Tibial nerve (tissue), 4 donors: ENCODE measurements around the gene ATP8B2. TPM values are rescaled to one million over a fixed set of nuclear protein-coding genes. Genes with fewer than 3 reads are reported as not detected.

Experiments used
- DNase-seq, 2 donors: peaks; one replicate each; pipeline ENCODE4 v3.0.0-alpha.2; 2019; ENCODE audit warnings: low spot score in 2 of 2
- H3K27ac ChIP-seq, 4 donors: fragments of 200-600 bp; sonication (generic) in 3 of 4; one replicate each; pipeline ENCODE4 v1.5.1; 2017 to 2019; ENCODE audit warnings: mild to moderate bottlenecking in 1 of 4
- H3K27me3 ChIP-seq, 2 donors: fragments of 200-600 bp; sonication (generic) in 1 of 2; one replicate each; pipeline versions ENCODE4 v1.5.1 to v1.6.0; 2017 to 2019
- H3K36me3 ChIP-seq, 3 donors: fragments of 200-600 bp; sonication (generic); one replicate each; pipeline ENCODE4 v1.5.1; 2018 to 2019
- H3K4me1 ChIP-seq, 4 donors: fragments of 200-600 bp; sonication (generic) in 3 of 4; one replicate each; pipeline ENCODE4 v1.5.1; 2017 to 2019
- H3K4me3 ChIP-seq, 4 donors: fragments of 200-600 bp; sonication (generic) in 3 of 4; one replicate each; pipeline ENCODE4 v1.5.1; 2017 to 2019; ENCODE audit warnings: mild to moderate bottlenecking in 1 of 4, moderate library complexity in 1 of 4
- H3K9me3 ChIP-seq, 4 donors: fragments of 200-600 bp; sonication (generic) in 3 of 4; one replicate each; pipeline ENCODE4 v1.5.1; 2017 to 2019
- CTCF ChIP-seq, 5 experiments: fragments of 200-600 bp in 3 of 5; fragments of 450-650 bp in 2 of 5; sonication (generic) in 3 of 5; IDR thresholded peaks; one replicate each; pipeline ENCODE4 v1.5.1; 2016 to 2019; ENCODE audit warnings: antibody characterized with exemption in 5 of 5, mild to moderate bottlenecking in 3 of 5, moderate library complexity in 2 of 5
- EP300 ChIP-seq, 2 donors: sonication (generic); formaldehyde crosslinking; IDR thresholded peaks; one replicate each; pipeline ENCODE4 v1.6.1; 2017; ENCODE audit warnings: antibody characterized with exemption in 2 of 2, mild to moderate bottlenecking in 1 of 2
- POLR2A ChIP-seq, 2 donors: fragments of 450-650 bp; IDR thresholded peaks; one replicate each; pipeline ENCODE4 v1.6.1; 2017; ENCODE audit warnings: antibody characterized with exemption in 2 of 2, mild to moderate bottlenecking in 2 of 2, moderate library complexity in 2 of 2
- WGBS, 2 donors: methylation state at CpG; one replicate each; pipeline ENCODE4 v1.1.5; 2018; 5-methylcytosine and 5-hydroxymethylcytosine counted together
- total RNA-seq, 4 donors: library from RNA; depleted of rRNA; stranded (reverse); fragments of >200 nt; gene quantifications; one replicate each; pipeline ENCODE4 v1.1.0, GENCODE V29; 2016

The ATP8B2 gene
- total RNA-seq, 4 donors from 2014 or later = 136 to 261 (median 156) TPM

GRCh38 chr1:154348429-154349076 lies 23.2 kb downstream of the ATP8B2 start:
- Histone ChIP-seq H3K4me3 (no peak overlapping the region), H3K27me3 (no peaks in the 10 kb centered on the region), H3K9me3 (no peaks in the 10 kb centered on the region), H3K27ac (no peak overlapping the region), H3K36me3 (peaks cover 4 to 61% (median 27%) of the 10 kb centered on the region in 3 donors), H3K4me1 (peaks cover 0 to 18% (median 12%) of the 10 kb centered on the region in 4 donors)
- DNase-seq = no peak
- 87 to 92% methylated on average over 17 to 21 of the region's 27 CpGs for WGBS, 2 donors
- TF ChIP-seq EP300 (IDR thresholded peaks at IDR 0.05) (no peak), CTCF (IDR thresholded peaks at IDR 0.05) (no peak), POLR2A (IDR thresholded peaks at IDR 0.05) (no peak)

GRCh38 chr1:154349121-154349520 lies 23.8 kb downstream of the ATP8B2 start:
- TF ChIP-seq POLR2A (IDR thresholded peaks at IDR 0.05) (no peak), CTCF (IDR thresholded peaks at IDR 0.05) (no peak), EP300 (IDR thresholded peaks at IDR 0.05) (no peak)
- H3K4me3 ChIP-seq = no peak overlapping the region
- 76 to 86% methylated on average over 7 of the region's 7 CpGs for WGBS, 2 donors
- DNase-seq = no peak
- H3K27me3 ChIP-seq = no peaks in the 10 kb centered on the region
- peaks cover 0 to 24% (median 15%) of the 10 kb centered on the region in 4 donors for H3K4me1 ChIP-seq
- no peak overlapping the region for H3K27ac ChIP-seq
- no peaks in the 10 kb centered on the region for H3K9me3 ChIP-seq
- H3K36me3 ChIP-seq = peaks cover 1 to 56% (median 21%) of the 10 kb centered on the region in 3 donors

DNA sequence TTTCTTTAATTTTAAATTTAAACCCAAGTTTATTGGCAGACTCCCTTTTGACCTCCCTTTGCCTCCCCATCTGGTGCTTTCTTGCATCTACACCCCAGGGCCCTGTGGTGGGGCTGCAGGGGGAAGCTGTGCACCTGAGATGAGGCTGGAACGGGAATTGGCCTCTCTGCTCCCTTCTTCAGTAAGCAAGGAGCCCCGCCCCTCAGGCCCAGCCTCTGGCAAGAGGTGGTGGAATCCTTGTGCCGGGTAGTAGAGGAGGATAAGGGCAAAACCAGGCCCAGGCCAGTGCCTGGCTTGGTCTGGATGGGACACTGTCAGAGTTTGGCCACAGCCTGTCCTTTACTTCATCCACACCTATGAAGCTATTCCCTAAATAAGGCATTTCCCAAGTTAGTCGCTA lies 25.1 kb downstream of the ATP8B2 start:
- Histone ChIP-seq H3K27me3 (no peaks in the 10 kb centered on the region), H3K36me3 (peaks cover 0 to 43% (median 14%) of the 10 kb centered on the region in 3 donors), H3K4me1 (peaks cover 0 to 31% (median 15%) of the 10 kb centered on the region in 4 donors), H3K4me3 (no peak overlapping the region), H3K9me3 (no peaks in the 10 kb centered on the region), H3K27ac (no peak overlapping the region)
- TF ChIP-seq POLR2A (IDR thresholded peaks at IDR 0.05) = no peak
- TF ChIP-seq EP300 (IDR thresholded peaks at IDR 0.05) = no peak
- no peak for TF ChIP-seq CTCF (IDR thresholded peaks at IDR 0.05)
- DNase-seq = no peak
- WGBS, 2 donors = 69 to 75% methylated on average over 4 of the region's 4 CpGs

GRCh38 chr1:154351363-154352068 lies 26.2 kb downstream of the ATP8B2 start:
- TF ChIP-seq CTCF (IDR thresholded peaks at IDR 0.05) (no peak), POLR2A (IDR thresholded peaks at IDR 0.05) (no peak), EP300 (IDR thresholded peaks at IDR 0.05) (no peak)
- H3K27me3 ChIP-seq = no peaks in the 10 kb centered on the region
- no peak overlapping the region for H3K4me3 ChIP-seq
- WGBS, 2 donors = 70 to 71% methylated on average over 14 of the region's 14 CpGs
- H3K36me3 ChIP-seq = peaks cover 0 to 32% (median 4%) of the 10 kb centered on the region in 3 donors
- peak overlapping the region in 3 of 4 donors; percentile 38 to 81 (median 42) for H3K27ac ChIP-seq
- DNase-seq = no peak
- H3K4me1 ChIP-seq = peaks cover 0 to 31% (median 15%) of the 10 kb centered on the region in 4 donors
- no peaks in the 10 kb centered on the region for H3K9me3 ChIP-seq

DNA sequence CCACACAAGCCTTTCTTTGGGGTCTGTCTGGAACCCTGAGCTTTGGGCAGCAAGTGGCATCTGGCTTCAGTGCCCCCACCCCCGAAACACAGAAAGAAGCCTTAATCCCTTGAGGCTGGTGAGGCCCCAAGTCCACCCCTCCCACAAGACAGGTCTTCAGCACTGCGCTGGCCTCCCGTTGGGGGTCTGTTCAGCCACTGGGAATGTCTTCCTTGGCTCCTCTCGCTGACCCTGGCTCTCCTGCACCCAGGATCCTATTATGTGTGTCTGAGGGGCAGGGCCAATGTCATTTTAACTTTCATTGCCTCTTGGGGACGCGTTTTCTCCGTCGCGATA lies 26.9 kb downstream of the ATP8B2 start:
- TF ChIP-seq POLR2A (IDR thresholded peaks at IDR 0.05) = no peak
- TF ChIP-seq EP300 (IDR thresholded peaks at IDR 0.05) = no peak
- TF ChIP-seq CTCF (IDR thresholded peaks at IDR 0.05) = no peak
- DNase-seq = no peak
- Histone ChIP-seq H3K4me3 (peak overlapping the region; percentile 27 to 52 (median 36)), H3K9me3 (no peaks in the 10 kb centered on the region), H3K36me3 (peaks cover 0 to 25% (median 3%) of the 10 kb centered on the region in 3 donors), H3K27me3 (no peaks in the 10 kb centered on the region), H3K27ac (peak overlapping the region; percentile 42 to 81 (median 55)), H3K4me1 (peaks cover 0 to 31% (median 15%) of the 10 kb centered on the region in 4 donors)
- WGBS, 2 donors = 23 to 25% methylated on average over 9 of the region's 9 CpGs
